Muscle of back (tissue), 11 donors: ENCODE results near the gene CSNK1G1. TPM values are rescaled to one million over a fixed set of nuclear protein-coding genes. Genes with fewer than 3 reads are reported as not detected.
"Not testable (repeated sequence)": the region's sequence is repeated elsewhere in the genome, so short reads cannot be mapped to it uniquely, and the experiment has no call there.

Experiments
- DNase-seq, 3 donors: peaks; one replicate each; pipeline versions ENCODE4 v3.0.0 to v3.0.0-alpha.2; 2013
- polyA plus RNA-seq, 10 donors: library from polyadenylated mRNA; unstranded; fragments of 120-200 nt; gene quantifications; one replicate each; pipeline ENCODE4 v1.2.1, GENCODE V29; 2013; ENCODE audit not compliant: insufficient read length in 10 of 10

Gene CSNK1G1
- polyA plus RNA-seq, 10 donors: 8.5 to 13.0 (median 10.8) TPM

- no peak for DNase-seq
These were observed 1.2 kb downstream of the CSNK1G1 start for GRCh38 chr15:64354688-64355344.

- DNase-seq: no peak
These were observed 4.7 kb downstream of the CSNK1G1 start for GRCh38 chr15:64351265-64351664.

- no peak for DNase-seq
These were observed 6.6 kb downstream of the CSNK1G1 start for GRCh38 chr15:64349375-64349774.

- DNase-seq: no peak
These were observed 7.5 kb downstream of the CSNK1G1 start for GRCh38 chr15:64348455-64348854.

DNA sequence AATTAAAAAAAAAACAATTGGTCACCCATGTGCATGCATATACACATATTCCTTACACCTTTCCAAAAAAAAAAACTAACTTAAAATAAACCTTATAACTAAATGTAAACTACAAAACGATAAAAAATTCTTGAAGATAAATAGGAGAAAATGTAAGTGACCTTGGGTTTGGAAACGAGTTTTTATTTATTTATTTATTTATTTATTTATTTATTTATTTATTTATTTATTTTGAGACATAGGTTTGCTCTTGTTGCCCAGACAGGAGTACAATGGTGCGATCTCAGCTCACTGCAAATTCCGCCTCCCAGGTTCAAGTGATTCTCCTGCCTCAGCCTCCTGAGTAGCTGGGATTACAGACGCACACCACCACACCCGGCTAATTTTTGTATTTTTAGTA, 9.7 kb downstream of the CSNK1G1 start:
- DNase-seq: not testable (repeated sequence)

- DNase-seq: peak in 1 of 3 donors; percentile 21
These were observed 11.2 kb downstream of the CSNK1G1 start for GRCh38 chr15:64344651-64345294.

DNA sequence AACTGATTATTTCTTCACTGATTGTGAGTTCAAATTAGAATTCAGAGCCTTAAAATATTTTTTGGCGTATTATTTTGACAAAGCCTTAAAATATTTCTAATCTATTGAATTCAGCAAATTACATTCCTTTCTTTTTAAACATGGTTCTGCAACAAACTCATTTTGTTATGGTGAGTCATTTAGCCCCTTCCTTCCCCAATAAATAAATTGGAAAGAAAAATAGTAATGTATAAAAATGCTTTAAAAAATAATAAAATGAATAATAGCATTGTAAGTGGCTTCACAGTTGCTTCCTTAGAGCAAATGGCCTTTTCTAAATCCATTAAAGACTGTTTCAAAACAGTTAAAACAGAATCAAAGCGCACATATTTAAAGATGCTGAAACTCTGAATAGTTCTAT, 12.1 kb downstream of the CSNK1G1 start:
- no peak for DNase-seq

- DNase-seq: peak; percentile 12 to 21 (median 15)
These were observed 12.8 kb downstream of the CSNK1G1 start for GRCh38 chr15:64343222-64343621.

DNA sequence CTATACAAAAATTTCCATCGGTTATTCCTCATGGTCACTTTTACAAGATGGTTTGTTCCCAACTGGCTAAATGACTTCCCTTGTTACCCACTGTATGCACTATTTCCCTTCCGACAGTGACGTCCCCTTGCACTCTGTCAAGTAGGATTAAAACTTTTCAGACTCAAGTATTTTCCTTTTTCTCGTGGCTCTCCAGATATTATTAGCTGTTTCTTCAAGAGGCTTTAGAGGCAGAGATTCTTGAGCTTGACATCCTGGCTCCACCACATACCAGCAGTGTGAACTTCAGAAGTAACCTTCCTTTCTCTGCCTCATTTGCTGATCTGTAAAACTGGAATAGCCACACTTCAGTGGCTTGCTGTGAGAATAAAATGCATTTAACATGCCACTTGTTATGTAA, 14.0 kb downstream of the CSNK1G1 start:
- DNase-seq: no peak

DNA sequence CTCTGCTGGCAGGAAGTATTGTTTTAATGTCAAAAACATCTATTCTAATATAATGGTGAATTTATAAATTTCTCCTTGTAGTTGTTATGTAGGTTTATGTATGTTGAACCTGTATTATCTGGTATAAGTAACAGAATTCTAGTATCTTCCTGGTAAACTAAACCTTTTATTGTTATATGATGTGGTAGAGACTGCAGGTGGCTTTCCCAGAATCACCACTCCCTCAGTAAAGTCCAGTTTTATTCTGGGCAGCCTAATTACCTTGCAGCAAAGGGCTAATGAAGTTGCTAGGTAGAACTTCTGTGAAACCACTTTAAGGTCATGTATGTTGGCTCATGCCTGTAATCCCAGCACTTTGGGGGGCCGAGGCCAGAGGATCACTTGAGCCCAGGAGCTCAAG, 15.6 kb downstream of the CSNK1G1 start:
- no peak for DNase-seq

- DNase-seq: no peak
These were observed 18.2 kb downstream of the CSNK1G1 start for GRCh38 chr15:64337761-64338160.

GRCh38 chr15:64333986-64334929, 21.7 kb downstream of the CSNK1G1 start:
- DNase-seq: no peak

- DNase-seq: no peak
These were observed 22.5 kb downstream of the CSNK1G1 start for GRCh38 chr15:64333516-64333915.

DNA sequence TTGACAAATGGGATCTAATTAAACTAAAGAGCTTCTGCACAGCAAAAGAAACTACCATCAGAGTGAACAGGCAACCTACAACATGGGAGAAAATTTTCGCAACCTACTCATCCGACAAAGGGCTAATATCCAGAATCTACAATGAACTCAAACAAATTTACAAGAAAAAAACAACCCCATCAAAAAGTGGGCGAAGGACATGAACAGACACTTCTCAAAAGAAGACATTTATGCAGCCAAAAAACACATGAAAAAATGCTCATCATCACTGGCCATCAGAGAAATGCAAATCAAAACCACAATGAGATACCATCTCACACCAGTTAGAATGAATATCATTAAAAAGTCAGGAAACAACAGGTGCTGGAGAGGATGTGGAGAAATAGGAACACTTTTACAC, 24.3 kb downstream of the CSNK1G1 start:
- not testable (repeated sequence) for DNase-seq

DNA sequence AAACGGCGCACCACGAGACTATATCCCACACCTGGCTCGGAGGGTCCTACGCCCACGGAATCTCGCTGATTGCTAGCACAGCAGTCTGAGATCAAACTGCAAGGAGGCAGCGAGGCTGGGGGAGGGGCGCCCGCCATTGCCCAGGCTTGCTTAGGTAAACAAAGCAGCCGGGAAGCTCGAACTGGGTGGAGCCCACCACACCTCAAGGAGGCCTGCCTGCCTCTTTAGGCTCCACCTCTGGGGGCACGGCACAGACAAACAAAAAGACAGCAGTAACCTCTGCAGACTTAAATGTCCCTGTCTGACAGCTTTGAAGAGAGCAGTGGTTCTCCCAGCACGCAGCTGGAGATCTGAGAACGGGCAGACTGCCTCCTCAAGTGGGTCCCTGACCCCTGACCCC, 29.0 kb downstream of the CSNK1G1 start:
- not testable (repeated sequence) for DNase-seq

- not testable (repeated sequence) for DNase-seq
These were observed 29.5 kb downstream of the CSNK1G1 start for GRCh38 chr15:64326458-64326857.

DNA sequence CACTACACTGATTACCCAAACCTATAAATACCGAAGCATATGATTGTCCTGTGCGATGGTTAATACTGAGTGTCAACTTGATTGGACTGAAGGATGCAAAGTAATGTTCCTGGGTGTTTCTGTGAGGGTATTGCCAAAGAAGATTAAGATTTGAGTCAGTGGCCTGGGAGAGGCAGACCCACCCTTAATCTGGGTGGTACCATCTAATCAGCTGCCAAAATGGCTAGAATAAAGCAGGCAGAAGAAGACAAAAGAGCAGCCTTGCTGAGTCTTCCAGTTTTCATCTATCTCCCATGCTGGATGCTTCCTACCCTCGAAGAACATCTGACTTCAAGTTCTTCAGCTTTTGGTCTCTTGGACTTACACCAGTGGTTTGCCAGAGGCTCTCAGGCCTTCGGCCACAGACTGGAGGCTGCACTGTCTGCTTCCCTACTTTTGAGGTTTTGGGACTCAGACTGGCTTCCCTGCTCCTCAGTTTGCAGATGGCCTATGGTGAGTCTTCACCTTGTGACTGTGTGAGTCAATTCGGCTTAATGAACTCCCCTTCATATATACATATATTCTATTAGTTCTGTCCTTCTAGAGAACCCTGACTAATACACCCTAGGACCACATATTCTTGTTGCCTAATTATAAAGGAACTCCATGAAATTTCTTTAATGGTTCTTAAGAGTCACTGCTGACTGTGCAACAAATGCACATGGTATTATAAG, 31.7 kb downstream of the CSNK1G1 start:
- DNase-seq: no peak

DNA sequence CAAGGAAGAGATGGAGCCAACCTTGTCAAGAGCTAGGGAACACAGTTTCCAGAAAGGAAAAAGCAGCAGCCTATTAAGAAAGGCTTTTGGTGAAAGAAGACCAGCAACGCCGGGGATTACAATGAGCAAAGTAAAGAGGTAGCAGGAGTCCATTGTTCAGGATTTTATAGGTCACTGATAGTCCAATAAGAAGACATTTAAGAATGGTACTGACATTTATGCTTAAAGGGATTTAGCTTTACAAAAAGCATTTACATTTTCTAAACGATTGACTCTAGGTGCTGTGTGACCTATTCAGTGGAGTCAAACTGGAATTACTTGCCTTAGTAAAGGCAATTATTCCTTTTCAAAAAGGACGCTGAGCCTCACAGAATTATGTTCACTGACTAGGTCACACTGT, 40.8 kb downstream of the CSNK1G1 start:
- DNase-seq: no peak

DNA sequence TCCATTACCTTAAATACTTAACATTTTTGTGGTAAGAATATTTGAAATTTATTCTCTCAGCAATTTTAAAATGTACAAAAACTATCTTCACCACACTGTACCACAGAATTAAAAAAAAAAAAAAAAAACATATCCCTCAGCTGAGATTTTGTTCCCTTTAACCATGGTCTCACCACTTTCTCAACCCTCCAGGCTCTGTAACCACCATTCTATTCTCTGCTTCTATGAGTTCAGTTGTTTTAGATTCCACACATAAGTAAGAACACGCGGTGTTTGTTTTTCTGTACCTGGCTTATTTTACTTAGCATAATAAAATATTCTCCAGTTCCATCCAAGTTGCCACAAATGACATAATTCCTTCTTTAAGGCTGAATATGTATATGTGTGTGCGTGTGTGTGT, 41.5 kb downstream of the CSNK1G1 start:
- no peak for DNase-seq

DNA sequence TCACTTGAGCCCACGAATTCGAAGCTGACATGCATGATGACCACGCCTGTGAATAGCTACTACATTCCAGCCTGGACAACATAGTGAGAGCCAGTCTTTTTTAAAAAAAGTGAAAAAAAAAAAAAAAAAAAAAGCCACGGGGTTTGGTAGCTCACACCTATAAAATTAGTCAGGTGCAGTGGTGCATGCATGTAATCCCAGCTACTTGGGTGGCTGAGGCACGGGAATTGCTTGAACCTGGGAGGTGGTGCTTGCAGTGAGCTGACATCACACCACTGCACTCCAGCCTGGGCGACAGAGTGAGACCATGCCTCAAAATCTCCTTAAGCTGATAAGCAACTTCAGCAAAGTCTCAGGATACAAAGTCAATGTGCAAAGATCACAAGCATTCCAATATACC, 44.4 kb downstream of the CSNK1G1 start:
- no peak for DNase-seq

DNA sequence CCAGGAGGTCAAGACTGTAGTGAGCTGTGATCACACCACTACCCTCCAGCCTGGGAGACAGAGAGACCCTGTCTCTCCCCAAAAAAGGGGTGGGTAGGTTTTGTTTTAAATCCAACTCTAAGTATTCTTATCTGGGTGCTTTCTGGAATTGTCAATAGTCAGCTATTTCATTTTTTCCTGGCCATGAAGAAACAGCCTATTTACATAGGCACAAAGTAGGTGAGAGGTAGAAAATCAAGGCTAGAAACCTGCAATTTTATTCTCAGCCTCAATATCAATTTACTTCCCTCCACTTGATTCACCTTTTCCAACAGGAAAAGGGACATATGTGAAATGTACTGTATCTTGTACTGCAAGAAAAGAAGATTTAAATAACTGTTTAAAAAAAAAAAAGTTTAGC, 45.9 kb downstream of the CSNK1G1 start:
- no peak for DNase-seq

DNA sequence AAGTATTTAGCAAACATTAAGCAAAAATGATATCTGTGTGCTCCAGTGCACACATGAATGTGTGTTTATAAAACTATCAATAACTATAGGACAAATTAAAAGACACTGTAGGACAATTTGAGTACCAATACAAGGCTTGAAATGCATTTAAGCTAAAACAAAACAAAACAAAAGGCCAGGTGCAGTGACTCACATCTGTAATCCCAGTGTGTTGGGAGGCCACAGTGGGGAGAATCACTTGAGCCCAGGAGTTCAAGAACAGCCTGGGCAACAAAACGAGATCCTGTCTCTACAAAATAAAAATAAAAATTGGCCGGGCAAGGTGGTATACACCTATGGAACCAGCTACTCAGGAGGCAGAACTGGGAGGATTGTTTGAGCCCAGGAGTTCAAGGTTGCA, 50.7 kb downstream of the CSNK1G1 start:
- no peak for DNase-seq
